ENCODE results near the gene ABHD8.

The ABHD8 gene

GRCh38 chr19:17340302-17340870 lies 37.2 kb upstream of the ABHD8 start:
- TF ChIP-seq SIN3A (IDR thresholded peaks at IDR 0.05; ENCODE audit: borderline replicate concordance, insufficient read depth, low read length) (no peak), TAF1 (IDR thresholded peaks at IDR 0.05; ENCODE audit: borderline replicate concordance, insufficient read depth, low read length) (no peak), POLR2AphosphoS5 (IDR thresholded peaks at IDR 0.05; ENCODE audit: low read depth, low read length) (no peak), FOXP2 (optimal IDR thresholded peaks at IDR 0.05; ENCODE audit: borderline replicate concordance, extremely low read depth, extremely low read length, insufficient read depth) (no peak)

GRCh38 chr19:17339088-17339741 lies 36.0 kb upstream of the ABHD8 start:
- no peak for TF ChIP-seq SIN3A (IDR thresholded peaks at IDR 0.05; ENCODE audit: borderline replicate concordance, insufficient read depth, low read length)
- TF ChIP-seq TAF1 (IDR thresholded peaks at IDR 0.05; ENCODE audit: borderline replicate concordance, insufficient read depth, low read length), result no peak
- no peak for TF ChIP-seq REST (IDR thresholded peaks at IDR 0.05; ENCODE audit: insufficient read depth in 1 of 2, low read depth in 2 of 2, low read length in 2 of 2)
- no peak for TF ChIP-seq POLR2AphosphoS5 (IDR thresholded peaks at IDR 0.05; ENCODE audit: low read depth, low read length)
- TF ChIP-seq FOXP2 (optimal IDR thresholded peaks at IDR 0.05; ENCODE audit: borderline replicate concordance, extremely low read depth, extremely low read length, insufficient read depth), result no peak

GRCh38 chr19:17338433-17339078 lies 35.3 kb upstream of the ABHD8 start:
- TF ChIP-seq REST (IDR thresholded peaks at IDR 0.05; ENCODE audit: insufficient read depth in 1 of 2, low read depth in 2 of 2, low read length in 2 of 2) (no peak), FOXP2 (optimal IDR thresholded peaks at IDR 0.05; ENCODE audit: borderline replicate concordance, extremely low read depth, extremely low read length, insufficient read depth) (no peak), POLR2AphosphoS5 (IDR thresholded peaks at IDR 0.05; ENCODE audit: low read depth, low read length) (no peak), SIN3A (IDR thresholded peaks at IDR 0.05; ENCODE audit: borderline replicate concordance, insufficient read depth, low read length) (no peak), TAF1 (IDR thresholded peaks at IDR 0.05; ENCODE audit: borderline replicate concordance, insufficient read depth, low read length) (no peak)

- TF ChIP-seq POLR2AphosphoS5 (IDR thresholded peaks at IDR 0.05; ENCODE audit: low read depth, low read length) (no peak), FOXP2 (optimal IDR thresholded peaks at IDR 0.05; ENCODE audit: borderline replicate concordance, extremely low read depth, extremely low read length, insufficient read depth) (no peak), SIN3A (IDR thresholded peaks at IDR 0.05; ENCODE audit: borderline replicate concordance, insufficient read depth, low read length) (no peak), TAF1 (IDR thresholded peaks at IDR 0.05; ENCODE audit: borderline replicate concordance, insufficient read depth, low read length) (no peak), REST (IDR thresholded peaks at IDR 0.05; ENCODE audit: insufficient read depth in 1 of 2, low read depth in 2 of 2, low read length in 2 of 2) (no peak)
These were observed 34.6 kb upstream of the ABHD8 start for GRCh38 chr19:17337675-17338432.
